Keratinocyte (primary cell): ENCODE data around the gene CCDC141. TPM values are rescaled to one million over a fixed set of nuclear protein-coding genes. Genes with fewer than 3 reads are reported as not detected.
"Not testable (repeated sequence)": the region's sequence is repeated elsewhere in the genome, so short reads cannot be mapped to it uniquely, and the experiment has no call there.

ENCODE experiments used
- DNase-seq: peaks from one replicate; pipeline ENCODE4 v3.0.0-alpha.2; 2011; ENCODE audit warnings: low read depth, missing footprints, low spot score
- FAIRE-seq: peaks from 2 replicates; lab custom pipeline; 2011; peaks lifted over from hg19 to GRCh38; lab: Jason Lieb, UNC
- H2AFZ ChIP-seq: 2 replicates; pipeline ENCODE4 v1.6.0; 2012; ENCODE audit warnings: low read length, control low read depth, inconsistent platforms; ENCODE audit not compliant: control insufficient read depth
- H3K27ac ChIP-seq: 2 replicates; pipeline ENCODE4 v1.5.1; 2011; ENCODE audit warnings: low read length; ENCODE audit not compliant: control insufficient read depth, insufficient read depth
- H3K27me3 ChIP-seq: 3 replicates; pipeline ENCODE4 v1.6.0; 2011; ENCODE audit warnings: low read length; ENCODE audit not compliant: control insufficient read depth, insufficient read depth; ENCODE audit errors: extremely low read depth
- H3K36me3 ChIP-seq, 2 experiments: 2 replicates in 1 of 2; 3 replicates in 1 of 2; pipeline ENCODE4 v1.5.1; 2011; ENCODE audit warnings: low read length in 2 of 2, mild to moderate bottlenecking in 1 of 2; ENCODE audit not compliant: control insufficient read depth in 2 of 2, insufficient read depth in 2 of 2; ENCODE audit errors: extremely low read depth in 1 of 2
- H3K4me1 ChIP-seq: 3 replicates; pipeline ENCODE4 v1.5.1; 2011; ENCODE audit warnings: low read length; ENCODE audit not compliant: control insufficient read depth, insufficient read depth; ENCODE audit errors: extremely low read depth
- H3K4me2 ChIP-seq: 3 replicates; pipeline ENCODE4 v1.6.0; 2011; ENCODE audit warnings: low read depth, low read length; ENCODE audit not compliant: control insufficient read depth, insufficient read depth; ENCODE audit errors: extremely low read depth
- H3K4me3 ChIP-seq, 3 experiments: fragments of 200-600 bp in 1 of 3; sonication (generic) in 1 of 3; 2 replicates in 2 of 3; 3 replicates in 1 of 3; pipeline ENCODE4 v1.5.1; 2011 to 2016; ENCODE audit warnings: low read length in 3 of 3, mild to moderate bottlenecking in 3 of 3, control low read depth in 2 of 3, inconsistent platforms in 1 of 3, low read depth in 1 of 3, mixed read lengths in 1 of 3, mixed run types in 1 of 3, moderate library complexity in 1 of 3; ENCODE audit not compliant: control insufficient read depth in 2 of 3, insufficient read depth in 2 of 3; ENCODE audit errors: extremely low read depth in 1 of 3
- H3K79me2 ChIP-seq: 2 replicates; pipeline ENCODE4 v1.6.0; 2012; ENCODE audit warnings: low read length; ENCODE audit not compliant: control insufficient read depth, insufficient read depth
- H3K9ac ChIP-seq: 3 replicates; pipeline ENCODE4 v1.6.0; 2011; ENCODE audit warnings: low read length; ENCODE audit not compliant: control insufficient read depth, insufficient read depth; ENCODE audit errors: extremely low read depth
- H3K9me1 ChIP-seq: 3 replicates; pipeline ENCODE4 v1.6.0; 2011; ENCODE audit warnings: low read length; ENCODE audit not compliant: control insufficient read depth, insufficient read depth; ENCODE audit errors: extremely low read depth
- H3K9me3 ChIP-seq: 2 replicates; pipeline ENCODE4 v1.5.1; 2012; ENCODE audit warnings: low read depth, low read length; ENCODE audit not compliant: control insufficient read depth
- H4K20me1 ChIP-seq: 3 replicates; pipeline ENCODE4 v1.6.0; 2011; ENCODE audit warnings: low read length; ENCODE audit not compliant: control insufficient read depth, insufficient read depth; ENCODE audit errors: extremely low read depth
- EZH2 ChIP-seq: IDR thresholded peaks from one replicate; pipeline ENCODE4 v1.6.1; 2012; ENCODE audit warnings: inconsistent platforms, mild to moderate bottlenecking, low read length, moderate library complexity
- dilution Hi-C: fragments of 300-500 bp; cut with MboI; formaldehyde crosslinking; loops from one replicate; pipeline ENCODE4 v1.7.0; 2020; ENCODE audit warnings: low sequenced_read_pairs; ENCODE audit not compliant: extremely low pct_ligation_motif_present
- polyA plus RNA-seq, 5 experiments: library from polyadenylated mRNA; depleted of rRNA in 3 of 5; stranded (reverse) in 3 of 5; stranded (forward) in 1 of 5; unstranded in 1 of 5; fragments of >200 nt; gene quantifications; 1 replicate in 1 of 5; 2 replicates in 3 of 5; 3 replicates in 1 of 5; pipeline versions ENCODE4 v1.2.1 to v1.2.3, GENCODE V29; 2011 to 2012; ENCODE audit warnings: missing spikeins in 2 of 5, low read depth in 1 of 5, low replicate concordance in 1 of 5
- TF ChIP-seq, protein P1 (sequence below), 3 experiments: IDR thresholded peaks in 1 of 3; conservative IDR thresholded peaks in 1 of 3; optimal IDR thresholded peaks in 1 of 3; 2 replicates in 2 of 3; 3 replicates in 1 of 3; pipeline versions ENCODE3 to v1.5.1; 2011; ENCODE audit warnings: low read length in 3 of 3, mild to moderate bottlenecking in 3 of 3, moderate library complexity in 2 of 3, control low read depth in 1 of 3, inconsistent platforms in 1 of 3; ENCODE audit not compliant: insufficient read depth in 2 of 3; ENCODE audit errors: extremely low read depth in 1 of 3

CCDC141 gene
- polyA plus RNA-seq, 1 donor (not counting 4 experiments of a cell fraction or from before 2014, with no cell fraction given), result not detected

DNA sequence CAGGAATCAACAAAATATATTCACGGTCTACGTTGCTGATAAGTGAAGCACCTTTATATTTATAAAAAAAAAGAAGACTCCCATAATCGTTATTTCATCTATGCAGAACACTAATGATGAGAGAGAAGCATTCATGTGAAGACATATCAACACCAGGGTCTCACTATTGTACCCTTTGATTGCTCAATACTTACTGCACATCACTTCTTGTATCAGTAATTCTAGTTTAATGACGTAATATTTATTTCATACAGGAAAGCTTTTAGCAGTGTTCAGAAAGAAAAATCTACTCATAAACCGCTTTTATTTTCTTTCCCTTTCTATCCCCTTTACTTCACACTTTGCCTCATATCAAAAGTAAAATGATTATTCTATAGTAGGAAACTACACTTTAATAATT, 30.7 kb downstream of the CCDC141 start:
- Histone ChIP-seq H2AFZ (no peak overlapping the region), H3K27me3 (no peaks in the 10 kb centered on the region), H3K4me2 (no peak overlapping the region), H4K20me1 (no peaks in the 10 kb centered on the region), H3K9me3 (no peaks in the 10 kb centered on the region), H3K9me1 (no peaks in the 10 kb centered on the region), H3K27ac (no peak overlapping the region), H3K4me1 (no peaks in the 10 kb centered on the region), H3K4me3 (no peak overlapping the region), H3K9ac (no peak overlapping the region), H3K79me2 (no peaks in the 10 kb centered on the region), H3K36me3 (no peaks in the 10 kb centered on the region)
- DNase-seq (no peak), FAIRE-seq (no peak)
- dilution Hi-C loops, result no loop called here
- no peak for TF ChIP-seq EZH2
- TF ChIP-seq, protein P1, sequence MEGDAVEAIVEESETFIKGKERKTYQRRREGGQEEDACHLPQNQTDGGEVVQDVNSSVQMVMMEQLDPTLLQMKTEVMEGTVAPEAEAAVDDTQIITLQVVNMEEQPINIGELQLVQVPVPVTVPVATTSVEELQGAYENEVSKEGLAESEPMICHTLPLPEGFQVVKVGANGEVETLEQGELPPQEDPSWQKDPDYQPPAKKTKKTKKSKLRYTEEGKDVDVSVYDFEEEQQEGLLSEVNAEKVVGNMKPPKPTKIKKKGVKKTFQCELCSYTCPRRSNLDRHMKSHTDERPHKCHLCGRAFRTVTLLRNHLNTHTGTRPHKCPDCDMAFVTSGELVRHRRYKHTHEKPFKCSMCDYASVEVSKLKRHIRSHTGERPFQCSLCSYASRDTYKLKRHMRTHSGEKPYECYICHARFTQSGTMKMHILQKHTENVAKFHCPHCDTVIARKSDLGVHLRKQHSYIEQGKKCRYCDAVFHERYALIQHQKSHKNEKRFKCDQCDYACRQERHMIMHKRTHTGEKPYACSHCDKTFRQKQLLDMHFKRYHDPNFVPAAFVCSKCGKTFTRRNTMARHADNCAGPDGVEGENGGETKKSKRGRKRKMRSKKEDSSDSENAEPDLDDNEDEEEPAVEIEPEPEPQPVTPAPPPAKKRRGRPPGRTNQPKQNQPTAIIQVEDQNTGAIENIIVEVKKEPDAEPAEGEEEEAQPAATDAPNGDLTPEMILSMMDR (optimal IDR thresholded peaks at IDR 0.05 in 1 of 3, IDR thresholded peaks at IDR 0.05 in 1 of 3, conservative IDR thresholded peaks at IDR 0.05 in 1 of 3; ENCODE audit: extremely low read depth in 1 of 3, insufficient read depth in 2 of 3, low read length in 3 of 3), result no peak

DNA sequence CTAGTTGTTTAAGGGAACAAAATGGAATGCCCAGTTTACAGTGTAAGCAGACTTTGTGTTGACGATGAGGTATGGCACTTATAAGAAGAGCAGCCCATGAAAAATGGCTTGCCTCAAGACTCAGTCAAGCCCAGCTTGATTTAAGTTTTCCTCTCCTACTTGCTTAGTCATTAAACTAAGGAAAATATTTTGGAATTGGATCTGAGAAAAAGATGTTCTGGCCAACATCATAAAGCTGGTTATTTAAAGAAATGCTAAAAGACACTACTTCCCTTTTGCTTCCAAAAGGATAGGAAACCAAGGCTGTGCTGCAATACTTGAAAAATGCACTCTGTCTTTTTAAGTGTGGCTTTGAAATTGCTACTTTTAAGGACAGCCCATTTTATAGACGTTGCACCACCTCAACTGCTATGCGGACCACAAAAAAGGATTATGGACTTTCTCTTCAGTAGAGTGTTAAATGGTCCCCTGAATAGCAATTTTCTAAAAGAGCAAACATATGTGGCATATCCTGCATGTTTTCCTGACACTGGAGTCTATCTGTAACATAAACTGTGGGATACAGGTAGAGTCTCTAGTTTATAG, 32.1 kb downstream of the CCDC141 start:
- FAIRE-seq, result no peak
- no peaks in the 10 kb centered on the region for H4K20me1 ChIP-seq
- no peak overlapping the region for H3K4me2 ChIP-seq
- no peaks in the 10 kb centered on the region for H3K36me3 ChIP-seq
- no peaks in the 10 kb centered on the region for H3K9me1 ChIP-seq
- no peaks in the 10 kb centered on the region for H3K9me3 ChIP-seq
- no peaks in the 10 kb centered on the region for H3K79me2 ChIP-seq
- no peak overlapping the region for H3K27ac ChIP-seq
- TF ChIP-seq, protein P1 (optimal IDR thresholded peaks at IDR 0.05 in 1 of 3, IDR thresholded peaks at IDR 0.05 in 1 of 3, conservative IDR thresholded peaks at IDR 0.05 in 1 of 3; ENCODE audit: extremely low read depth in 1 of 3, insufficient read depth in 2 of 3, low read length in 3 of 3), result no peak
- TF ChIP-seq EZH2, result no peak
- H2AFZ ChIP-seq, result no peak overlapping the region
- dilution Hi-C loops, result no loop called here
- DNase-seq, result no peak
- H3K4me3 ChIP-seq, result no peak overlapping the region
- H3K9ac ChIP-seq, result no peak overlapping the region
- H3K27me3 ChIP-seq, result no peaks in the 10 kb centered on the region
- H3K4me1 ChIP-seq, result no peaks in the 10 kb centered on the region

DNA sequence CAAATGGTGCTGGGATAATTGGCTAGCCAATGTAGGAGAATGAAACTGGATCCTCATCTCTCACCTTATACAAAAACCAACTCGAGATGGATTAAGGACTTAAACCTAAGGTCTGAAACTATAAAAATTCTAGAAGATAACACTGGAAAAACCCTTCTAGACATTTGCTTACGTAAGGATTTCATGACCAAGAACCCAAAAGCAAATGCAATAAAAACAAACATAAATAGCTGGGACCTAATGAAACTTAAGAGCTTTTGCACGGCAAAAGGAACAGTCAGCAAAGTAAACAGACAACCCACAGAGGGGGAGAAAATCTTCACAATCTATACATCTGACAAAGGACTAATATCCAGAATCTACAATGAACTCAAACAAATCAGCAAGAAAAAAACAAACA, 35.7 kb downstream of the CCDC141 start:
- H3K9me3 ChIP-seq, H3K27me3 ChIP-seq, H3K79me2 ChIP-seq, DNase-seq, H3K9ac ChIP-seq, dilution Hi-C loops, H3K36me3 ChIP-seq, H3K4me3 ChIP-seq, H2AFZ ChIP-seq, FAIRE-seq, H3K27ac ChIP-seq, H3K4me1 ChIP-seq, H4K20me1 ChIP-seq, H3K4me2 ChIP-seq, H3K9me1 ChIP-seq: not testable (repeated sequence)
